Medulla oblongata (tissue), 1 donor: ENCODE data around the gene WASL.
"Not testable (repeated sequence)": the region's sequence is repeated elsewhere in the genome, so short reads cannot be mapped to it uniquely, and the experiment has no call there.

ENCODE experiments used
- DNase-seq: peaks from one replicate; pipeline ENCODE4 v3.0.0-alpha.2; 2015; ENCODE audit errors: extremely low spot score

Gene WASL

DNA sequence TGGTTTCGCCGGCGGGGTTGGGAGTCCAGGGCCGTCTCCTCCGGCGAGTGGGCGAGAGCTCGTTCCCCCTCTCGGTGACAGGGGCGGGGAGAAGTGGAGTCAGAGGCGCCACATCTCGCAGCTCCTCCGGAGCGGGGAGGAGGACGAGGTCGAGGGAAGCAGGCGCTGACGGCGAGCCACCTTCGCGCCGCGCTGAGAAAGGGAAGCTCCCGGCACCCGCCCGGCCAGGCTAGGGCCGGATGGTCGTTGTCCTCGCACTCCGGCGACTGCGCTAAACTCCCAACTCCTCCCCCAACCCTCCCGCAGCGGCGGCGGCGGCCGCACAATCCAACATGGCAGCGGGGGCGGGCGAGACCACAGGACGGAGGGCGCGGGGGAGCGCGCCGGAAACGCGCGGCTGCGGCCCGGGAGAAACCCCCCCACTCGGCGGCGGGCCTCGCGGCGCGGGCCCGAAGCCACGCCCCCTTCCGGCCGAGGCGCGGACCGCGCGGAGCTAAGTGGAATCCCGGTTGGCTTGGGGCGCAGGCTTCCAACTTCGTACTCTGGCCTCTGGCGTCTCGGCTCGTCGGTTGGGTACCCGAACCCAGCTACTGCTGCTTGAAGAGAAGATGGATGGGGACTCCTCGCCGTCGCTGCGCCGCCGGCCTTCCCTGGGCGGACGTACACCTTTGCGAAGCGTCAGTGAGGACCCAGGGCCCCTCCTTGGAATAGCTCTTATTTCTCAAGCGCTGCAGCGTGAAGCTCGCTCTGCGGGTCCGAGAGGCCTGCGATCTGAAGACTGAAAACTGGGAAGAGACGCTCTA lies at the start of gene WASL:
Gene WASL, minus strand, starts transcription at position 270 of the 803 bp plus-strand sequence. Its CDS starts 269 bp downstream, at position 1.
- peak; percentile 94 for DNase-seq

DNA sequence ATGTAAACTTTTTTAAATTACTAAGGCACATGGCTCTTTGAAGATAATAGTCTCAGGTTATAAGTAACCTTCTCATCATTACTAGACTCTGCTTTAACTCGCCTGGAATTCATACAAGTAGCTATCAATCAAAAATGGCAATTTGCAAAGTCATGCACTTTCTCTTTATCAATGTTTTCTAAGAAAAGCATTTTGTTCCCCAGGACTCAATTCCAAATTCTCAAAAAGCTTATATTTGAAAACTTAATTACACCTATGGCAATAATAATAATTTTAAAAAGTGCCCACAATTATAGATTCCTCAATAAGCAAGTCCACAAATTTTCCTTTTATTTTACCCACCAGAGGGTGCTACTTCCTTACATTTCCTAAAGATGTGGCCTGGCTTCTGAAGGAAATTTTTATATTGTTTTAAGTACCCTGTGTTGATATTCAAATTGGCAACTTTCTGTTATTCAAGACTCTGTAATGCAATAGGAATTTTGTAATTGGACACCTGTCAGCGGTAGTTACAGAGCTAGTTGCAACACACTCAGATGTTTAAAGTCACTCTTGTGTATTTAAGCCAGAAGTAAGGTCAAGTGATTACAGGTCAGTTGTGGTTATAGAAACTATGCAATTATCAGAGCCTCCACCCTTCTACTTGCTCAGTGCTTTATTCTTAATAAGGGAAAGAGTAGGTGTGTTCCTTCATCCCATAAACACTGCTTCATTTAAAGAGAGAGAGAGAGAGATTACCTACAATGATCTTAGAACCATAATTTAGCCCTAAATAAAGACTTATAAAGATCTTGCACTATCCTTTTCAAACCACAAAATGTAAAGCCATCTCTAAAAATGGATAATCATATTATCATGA lies 49.1 kb upstream of the WASL start:
- DNase-seq: peak; percentile 64

DNA sequence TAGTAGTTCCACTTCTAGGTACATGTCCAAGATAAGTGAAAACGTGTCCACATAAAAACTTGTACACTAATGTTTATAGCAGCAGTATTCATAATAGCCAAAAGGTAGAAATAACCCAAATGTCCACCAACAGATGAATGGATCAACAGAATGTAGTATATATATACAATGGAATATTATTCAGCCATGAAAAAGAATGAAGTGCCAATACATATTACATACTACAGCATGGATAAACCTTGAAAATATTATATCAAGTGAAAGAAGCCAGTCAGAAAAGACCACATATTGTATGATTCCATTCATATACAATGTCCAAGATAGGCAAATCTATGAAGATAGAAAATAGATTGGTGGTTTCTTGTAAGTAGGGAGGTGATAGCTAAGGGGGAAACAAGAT lies 47.8 kb upstream of the WASL start:
- no peak for DNase-seq

DNA sequence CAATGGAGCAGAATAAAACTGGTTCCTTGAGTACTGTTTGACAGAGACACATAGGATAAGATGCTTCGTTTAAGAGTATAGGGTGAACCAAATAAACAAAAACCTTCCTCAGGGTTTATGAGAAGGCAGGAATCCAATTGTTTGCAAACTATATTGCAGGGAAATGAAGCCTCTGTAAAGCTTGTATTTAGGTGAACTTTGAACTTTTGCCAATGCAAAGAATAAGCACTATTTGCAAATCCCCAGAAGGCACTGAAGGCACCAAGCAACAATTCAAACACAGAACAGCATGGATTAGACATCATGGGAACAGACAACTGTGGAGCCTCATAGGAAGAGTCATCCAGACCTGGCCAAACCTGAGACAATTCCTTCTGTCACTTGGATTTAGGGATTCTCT lies 47.1 kb upstream of the WASL start:
- DNase-seq: no peak

DNA sequence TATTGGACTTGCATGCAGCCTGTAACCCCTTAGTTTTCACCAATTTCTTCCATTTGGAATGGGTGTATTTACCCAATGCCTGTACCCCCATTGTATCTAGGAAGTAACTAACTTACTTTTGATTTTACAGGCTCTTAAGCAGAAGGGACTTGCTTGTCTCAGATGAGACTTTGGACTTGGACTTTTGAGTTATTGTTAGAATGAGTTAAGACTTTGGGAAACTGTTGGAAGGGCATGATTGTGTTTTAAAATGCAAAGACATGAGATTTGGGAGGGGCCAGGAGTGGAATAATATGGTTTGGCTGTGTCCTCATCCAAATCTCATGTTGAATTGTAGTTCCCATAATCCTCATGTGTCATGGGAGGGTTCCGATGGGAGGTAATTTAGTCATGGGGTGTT lies 46.3 kb upstream of the WASL start:
- DNase-seq: not testable (repeated sequence)

DNA sequence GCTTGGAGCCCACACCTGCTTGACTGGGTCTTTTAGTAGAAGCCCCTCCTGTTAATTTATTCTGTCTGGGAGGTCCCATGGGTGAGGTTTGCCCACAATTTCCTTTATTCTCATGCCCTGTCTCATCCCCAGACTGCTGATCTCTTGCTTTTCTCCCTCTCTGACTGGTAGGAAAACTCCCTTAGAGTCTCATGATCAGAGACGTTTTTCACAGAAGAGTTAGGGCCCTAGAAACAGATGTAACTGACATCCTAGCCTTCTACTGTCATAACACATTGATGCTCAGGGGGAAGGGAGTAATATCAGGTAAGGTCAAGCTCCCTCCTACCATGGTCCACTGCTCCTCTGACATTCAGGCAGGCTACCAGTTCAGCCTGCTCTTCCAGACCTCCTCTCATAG lies 43.7 kb upstream of the WASL start:
- DNase-seq: no peak

DNA sequence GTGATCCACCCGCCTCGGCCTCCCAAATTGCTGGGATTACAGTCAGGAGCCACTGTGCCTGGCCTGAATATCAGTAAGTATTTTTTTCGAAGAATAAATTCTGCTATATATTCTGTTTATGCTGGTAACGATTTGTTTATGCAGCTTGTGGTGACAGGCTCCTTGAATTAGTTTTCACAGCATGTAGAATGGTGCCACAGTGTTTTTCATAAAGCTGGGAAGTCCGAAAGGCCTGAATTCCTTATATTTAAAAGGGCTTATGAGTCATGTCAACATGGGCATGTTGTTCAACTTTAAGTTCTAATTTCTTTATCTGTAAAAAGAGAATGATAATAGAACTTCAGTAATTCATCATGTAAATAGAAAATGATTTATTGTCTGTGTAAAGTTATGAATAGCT lies 42.2 kb upstream of the WASL start:
- no peak for DNase-seq

DNA sequence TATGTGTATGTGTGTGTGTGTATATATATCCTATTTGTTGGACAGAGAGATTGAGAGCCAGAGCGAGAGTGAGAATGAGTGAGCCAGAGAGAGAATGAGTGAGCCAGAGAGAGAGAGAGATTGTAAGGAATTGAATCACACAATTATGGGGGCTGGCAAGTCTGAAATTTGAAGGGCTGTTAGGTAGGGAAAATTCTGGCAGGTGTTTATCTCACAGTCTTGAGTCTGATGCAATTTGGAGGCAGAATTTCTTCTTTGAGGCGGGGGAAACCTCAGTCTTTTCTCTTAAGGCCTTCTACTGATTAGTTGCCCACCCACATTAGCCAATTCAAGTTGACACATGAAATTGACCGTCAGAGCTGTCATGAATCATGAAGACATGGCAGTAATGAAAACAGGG lies 41.0 kb upstream of the WASL start:
- no peak for DNase-seq

DNA sequence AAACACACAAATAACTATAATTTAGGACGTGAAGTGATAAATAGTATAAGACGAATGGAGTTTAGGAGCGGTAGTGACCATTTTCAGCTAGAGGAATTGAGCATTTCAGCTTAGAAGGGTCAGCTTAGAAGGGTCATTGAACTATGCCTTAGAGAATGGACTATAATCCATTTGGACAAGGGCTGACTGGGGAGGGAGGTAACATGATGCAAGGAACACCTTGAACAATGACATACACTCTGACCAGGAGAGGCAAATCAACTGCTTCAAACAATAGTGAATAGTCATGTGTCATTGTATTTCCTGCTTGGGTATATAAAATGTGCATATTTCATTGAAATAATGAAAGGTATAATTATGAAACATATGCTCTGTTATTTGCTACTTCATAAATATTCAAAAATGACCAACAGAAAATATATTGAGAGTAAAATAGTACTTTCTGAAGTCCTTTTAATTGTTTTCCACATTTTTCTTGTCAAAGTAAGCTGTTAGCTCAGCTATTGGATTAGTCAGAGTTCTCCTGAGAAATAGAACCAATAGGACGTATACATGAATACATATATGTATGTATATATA lies 40.5 kb upstream of the WASL start:
- no peak for DNase-seq

DNA sequence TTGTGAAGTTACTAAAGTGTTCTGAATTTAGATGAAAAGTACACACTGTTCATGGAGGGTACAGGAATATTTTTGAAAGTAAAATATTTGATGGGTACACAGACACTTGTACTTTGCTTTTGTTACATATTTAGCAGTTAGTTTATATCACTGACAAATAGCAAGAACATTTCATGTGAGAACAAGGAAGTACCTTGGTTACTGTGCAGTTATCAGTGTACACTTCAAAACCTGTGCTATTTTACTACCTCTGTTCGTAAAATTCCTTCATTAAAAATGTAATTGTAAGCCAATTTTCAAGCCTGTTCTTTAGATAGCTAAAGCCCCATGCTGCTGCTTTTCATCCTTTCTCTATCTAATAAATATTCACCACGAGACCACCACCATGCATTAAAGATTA lies 39.8 kb upstream of the WASL start:
- no peak for DNase-seq

DNA sequence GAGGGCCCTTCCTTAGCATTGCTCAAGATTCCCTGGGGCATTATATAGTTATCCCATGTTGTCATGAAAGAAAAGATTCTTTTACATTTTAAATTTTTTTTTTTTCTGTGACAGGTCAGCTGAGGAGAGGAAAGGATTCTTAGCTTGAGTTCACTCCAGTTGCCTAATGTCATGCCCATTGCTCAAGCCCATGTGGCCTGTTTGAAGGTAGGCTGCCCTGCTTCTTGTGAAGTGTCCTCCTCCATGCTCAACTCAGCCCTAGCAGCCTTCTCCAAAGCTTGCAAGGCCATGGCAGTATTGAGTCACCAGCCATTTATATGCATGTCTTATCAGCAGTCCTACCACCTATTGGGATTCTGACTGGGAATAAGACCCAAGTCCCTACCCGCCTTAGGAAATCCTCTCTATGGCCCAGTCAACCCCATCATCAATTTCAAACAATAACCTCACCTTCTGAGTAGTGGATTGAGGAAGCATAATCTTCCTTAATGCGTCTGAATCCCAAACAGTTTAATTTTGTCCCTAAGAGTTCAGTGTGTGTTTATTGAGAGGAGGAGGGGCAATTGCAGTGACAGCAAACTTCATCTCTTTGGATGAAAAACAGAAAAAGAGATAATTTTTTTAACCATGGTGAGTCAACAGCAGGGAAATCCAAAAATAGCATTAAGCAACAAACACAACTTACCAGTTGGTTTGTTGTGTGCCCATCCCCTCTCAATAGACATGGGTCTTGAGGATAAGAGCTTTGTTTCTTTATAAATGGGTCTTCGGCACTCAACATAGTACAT lies 38.6 kb upstream of the WASL start:
- DNase-seq: no peak

DNA sequence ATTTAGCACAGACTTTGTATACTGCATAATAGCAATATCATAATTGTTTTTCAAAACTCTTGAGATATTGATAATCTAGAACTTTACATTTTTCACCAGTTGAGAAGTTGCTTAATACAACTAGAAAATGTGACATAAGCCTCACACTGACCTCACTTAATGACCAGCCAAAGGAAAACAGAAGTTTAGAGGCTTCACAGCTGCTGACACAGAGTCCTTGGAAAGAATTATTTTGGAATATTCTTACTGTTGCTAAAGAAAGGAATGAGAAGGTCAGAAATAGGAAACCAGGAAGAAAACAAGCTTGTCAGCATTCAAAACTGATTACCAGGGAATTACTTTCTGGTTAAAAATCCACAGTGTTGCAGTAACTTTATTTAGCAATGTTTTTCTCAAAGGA lies 35.5 kb upstream of the WASL start:
- no peak for DNase-seq

DNA sequence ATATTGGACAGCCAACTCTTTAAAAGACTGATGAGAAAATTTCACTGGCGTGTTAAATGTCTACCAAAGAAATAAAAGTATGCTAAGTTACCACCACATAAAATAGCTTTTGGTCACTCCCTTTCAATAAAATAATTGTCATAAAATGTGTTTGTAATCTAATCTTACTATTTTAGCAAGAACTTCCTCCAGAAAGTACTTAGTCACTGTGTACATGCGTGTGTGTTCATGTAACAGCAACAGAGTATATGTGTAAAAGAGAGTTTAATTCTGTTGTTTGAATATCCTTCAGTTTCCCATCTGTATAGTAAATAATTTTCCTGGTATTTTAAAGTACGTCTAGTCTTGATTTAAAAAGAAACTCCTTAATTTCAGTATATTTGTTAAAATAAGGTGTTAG lies 35.0 kb upstream of the WASL start:
- no peak for DNase-seq

DNA sequence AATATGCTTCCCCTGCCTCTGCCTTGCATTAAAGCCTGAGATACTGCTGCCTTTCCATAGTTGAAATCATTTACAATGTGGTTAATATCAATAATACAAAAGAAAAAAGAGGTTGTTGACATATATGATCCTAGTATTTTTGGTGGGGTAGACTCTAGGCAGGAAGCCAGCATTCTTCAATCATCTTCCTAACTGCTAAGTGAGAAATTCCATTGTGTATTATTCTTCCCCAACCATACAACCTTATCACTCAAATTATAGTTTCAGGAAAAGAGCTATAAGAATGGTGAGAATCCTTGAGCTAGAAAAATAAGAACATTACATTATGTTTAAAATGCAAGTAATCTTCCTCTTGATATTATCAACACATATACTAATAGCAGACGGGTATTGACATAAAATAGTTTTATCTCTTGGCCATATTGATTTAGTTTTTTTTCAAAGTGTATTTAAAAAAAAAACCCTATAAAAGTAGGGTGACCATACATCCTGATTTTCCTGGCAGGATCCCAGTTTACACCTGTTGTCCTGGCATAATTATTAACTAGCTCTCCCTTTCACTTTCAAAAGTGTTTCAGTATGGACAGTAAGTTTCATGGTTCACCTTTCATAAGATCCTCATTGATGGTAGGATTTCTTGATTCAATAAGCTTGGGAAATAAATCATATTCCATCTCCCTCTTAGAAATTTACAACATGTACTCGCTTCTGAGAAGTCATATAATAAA lies 33.4 kb upstream of the WASL start:
- no peak for DNase-seq

DNA sequence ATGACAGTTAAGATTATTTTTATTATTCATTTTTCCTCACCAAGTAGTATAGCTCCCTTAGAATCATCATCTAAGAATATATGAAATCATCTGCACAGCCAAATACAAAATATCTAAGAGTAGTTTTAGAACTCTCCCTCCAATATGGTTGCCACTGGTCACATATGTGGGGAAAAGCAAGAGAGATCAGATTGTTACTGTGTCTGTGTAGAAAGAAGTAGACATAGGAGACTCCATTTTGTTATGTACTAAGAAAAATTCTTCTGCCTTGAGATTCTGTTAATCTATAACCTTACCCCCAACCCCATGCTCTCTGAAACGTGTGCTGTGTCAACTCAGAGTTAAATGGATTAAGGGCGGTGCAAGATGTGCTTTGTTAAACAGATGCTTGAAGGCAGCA lies 31.7 kb upstream of the WASL start:
- DNase-seq: not testable (repeated sequence)

DNA sequence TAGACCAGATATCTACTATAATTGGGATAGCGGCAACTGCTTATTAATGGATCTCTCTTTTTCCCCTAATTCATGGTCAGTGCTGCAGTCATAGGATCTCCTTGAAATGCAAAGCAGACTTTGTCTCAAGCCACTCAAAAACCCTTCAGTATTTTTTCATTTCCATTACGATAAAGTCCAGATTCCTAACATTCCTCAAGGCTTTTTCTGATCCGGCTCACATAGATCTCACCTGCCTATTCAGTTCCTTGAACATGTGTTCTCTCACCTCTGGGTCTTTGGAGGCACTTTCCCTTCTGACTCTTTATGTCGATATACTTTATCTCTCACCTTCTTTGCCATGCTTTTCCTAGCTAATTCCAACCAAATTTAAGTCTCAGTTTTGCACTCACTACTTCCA lies 25.7 kb upstream of the WASL start:
- no peak for DNase-seq

DNA sequence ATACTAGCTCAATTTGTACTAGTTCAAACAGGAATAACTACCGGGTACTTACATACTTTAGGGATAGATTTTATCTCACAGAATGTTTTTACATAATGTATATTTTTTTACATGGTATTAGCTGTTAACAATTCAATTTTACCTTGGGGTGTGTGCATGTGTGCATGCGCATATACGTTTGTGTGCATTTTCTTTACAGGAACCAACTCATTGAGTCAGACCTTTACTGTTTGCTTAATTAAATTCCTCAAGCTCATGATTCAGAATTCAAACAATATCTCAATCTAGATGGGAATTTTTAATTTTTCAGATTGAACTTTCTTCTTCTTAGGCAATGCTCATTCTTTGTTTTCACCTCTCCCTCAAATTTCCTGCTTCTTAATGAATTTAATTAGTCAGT lies 24.7 kb upstream of the WASL start:
- no peak for DNase-seq

DNA sequence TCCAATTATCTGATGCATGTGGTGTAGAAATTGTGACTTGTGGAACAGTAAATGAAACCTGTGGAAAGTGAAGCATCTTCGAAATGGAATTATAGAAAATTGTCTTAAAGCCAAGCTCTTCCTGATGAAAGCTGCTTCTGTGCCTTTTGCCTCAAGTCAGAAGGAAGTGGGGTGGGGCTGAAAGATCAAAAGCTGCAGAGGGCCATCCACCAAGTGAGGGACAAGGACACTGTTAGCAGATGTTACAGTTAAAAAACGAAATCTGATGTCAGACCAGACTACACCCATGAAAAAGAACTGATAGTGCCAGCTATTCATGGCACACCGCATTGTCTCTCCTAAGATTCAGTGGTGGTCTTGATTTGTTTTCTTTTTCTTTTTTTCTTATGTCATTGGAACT lies 23.8 kb upstream of the WASL start:
- no peak for DNase-seq

DNA sequence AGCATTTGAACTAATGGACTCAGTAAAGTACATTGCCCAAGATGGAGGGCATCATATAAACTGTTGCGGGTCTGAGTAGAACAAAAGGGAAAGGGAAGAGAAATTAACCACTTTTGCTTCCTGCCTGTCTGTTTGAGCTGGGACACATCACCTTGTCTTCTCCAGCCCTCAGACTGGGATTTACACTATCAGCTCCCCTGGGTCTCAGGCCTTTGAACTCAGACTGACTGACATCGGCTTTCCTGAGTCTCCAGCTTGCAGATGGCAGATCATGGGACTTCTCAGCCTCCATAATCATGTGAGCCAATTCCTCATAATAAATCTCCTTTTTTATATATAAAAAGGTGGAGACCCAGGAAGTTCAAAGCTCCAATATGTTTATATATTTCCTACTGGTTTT lies 23.0 kb upstream of the WASL start:
- no peak for DNase-seq

DNA sequence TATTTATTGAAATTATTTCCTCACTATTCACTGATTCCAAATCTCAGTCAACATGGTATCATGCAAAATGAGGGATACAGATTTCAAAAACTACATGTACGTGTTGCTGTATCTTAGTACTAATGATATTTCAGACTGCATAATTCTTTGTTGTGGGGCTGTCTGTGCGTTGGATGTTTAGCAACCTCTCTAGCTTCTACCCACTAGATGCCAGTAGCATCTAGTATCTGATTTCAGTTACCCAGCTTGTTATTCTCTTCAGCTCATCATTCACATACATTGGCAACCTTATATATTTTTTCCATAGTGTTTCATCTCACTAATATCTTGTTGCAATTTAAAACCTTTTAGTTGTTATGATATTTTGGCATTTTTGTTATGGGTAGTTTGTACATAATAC lies 22.5 kb upstream of the WASL start:
- DNase-seq: no peak

DNA sequence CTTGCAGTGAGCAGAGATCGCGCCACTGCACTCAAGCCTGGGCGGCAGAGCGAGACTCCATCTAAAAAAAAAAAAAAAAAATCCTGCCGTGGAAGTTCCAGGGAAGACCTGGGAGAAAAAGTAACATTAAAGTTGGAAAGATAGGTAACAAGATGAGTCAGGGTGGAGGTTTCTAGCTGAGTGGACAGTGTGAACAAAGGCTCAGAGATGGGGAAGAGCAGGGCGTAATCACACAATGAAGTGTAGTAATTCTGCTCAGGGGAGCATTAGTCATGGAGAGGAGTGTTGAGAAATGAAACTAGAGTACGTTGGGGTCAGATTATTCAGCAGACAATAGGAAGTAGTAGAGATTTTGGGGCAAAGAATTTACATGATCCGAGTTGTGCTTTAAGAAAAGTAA lies 21.6 kb upstream of the WASL start:
- no peak for DNase-seq
